ENCODE measurements around the gene NSMF. TPM values are rescaled to one million over a fixed set of nuclear protein-coding genes. Genes with fewer than 3 reads are reported as not detected.

Gene NSMF
- total and polyA plus RNA-seq, 2 of the 4 experiments (the other 2 are of a cell fraction): 7.7 to 40.9 TPM

GRCh38 chr9:137475666-137476065 is 16.5 kb upstream of the NSMF start:
- no peak overlapping the region for H4K91ac ChIP-seq (ENCODE audit: insufficient read depth, low read depth, low read length)
- ChIA-PET POLR2A (ENCODE audit: unreplicated experiment) (no interaction called here), CTCF (no interaction called here)
- H3K79me1 ChIP-seq (ENCODE audit: low read depth in 1 of 2, low read length in 2 of 2): no peaks in the 10 kb centered on the region
- no peak overlapping the region for H4K5ac ChIP-seq (ENCODE audit: low read depth, low read length)
- H3K9me1 ChIP-seq (ENCODE audit: insufficient read depth, low read length): no peaks in the 10 kb centered on the region
- H2BK5ac ChIP-seq (ENCODE audit: low read depth, low read length, poor library complexity, severe bottlenecking): no peak overlapping the region
- no peak overlapping the region for H3K23ac ChIP-seq (ENCODE audit: low read depth, low read length)
- BruUV-seq (replicated peaks): no TSS peak
- H3K18ac ChIP-seq (ENCODE audit: low read depth, low read length): no peak overlapping the region
- H3K27me3 ChIP-seq (ENCODE audit: control insufficient read depth, insufficient read depth, low read length): peaks cover 17% of the 10 kb centered on the region
- no peak overlapping the region for H3K4me3 ChIP-seq (ENCODE audit: insufficient read depth, low read depth, low read length)
- H2BK120ac ChIP-seq (ENCODE audit: low read depth, low read length): no peak overlapping the region
- H2BK20ac ChIP-seq (ENCODE audit: low read depth, low read length): no peak overlapping the region
- H3K4me1 ChIP-seq (ENCODE audit: control insufficient read depth, insufficient read depth, low read length): peaks cover 2% of the 10 kb centered on the region; the same call in 1 of the 2 replicates
- no peak overlapping the region for H2AK9ac ChIP-seq (replicated peaks; ENCODE audit: low read depth, low read length, poor library complexity)
- no peak overlapping the region for H2AK5ac ChIP-seq (ENCODE audit: low read depth, low read length)
- H4K20me1 ChIP-seq (ENCODE audit: insufficient read depth, low read length): no peaks in the 10 kb centered on the region
- no peak overlapping the region for H3K14ac ChIP-seq (replicated peaks; ENCODE audit: low read depth, low read length)
- no peak overlapping the region for H4K8ac ChIP-seq (ENCODE audit: low read depth in 2 of 2, low read length in 2 of 2)
- dilution Hi-C loops (cut with HindIII; ENCODE audit: low sequenced_read_pairs, unreplicated experiment): no loop called here
- H3K56ac ChIP-seq (ENCODE audit: extremely low read depth, insufficient read depth, low read length): no peak overlapping the region
- H3K4me2 ChIP-seq (ENCODE audit: low read depth, low read length): no peak overlapping the region
- no peak overlapping the region for H2AFZ ChIP-seq (replicated peaks; ENCODE audit: low read length, poor library complexity)
- WGBS, 2 experiments (ENCODE audit: extremely low coverage in 2 of 2, insufficient read length in 1 of 2): no CpG with 5 or more reads among the region's 3 CpGs
- in situ Hi-C loops (cut with MboI; ENCODE audit: low sequenced_read_pairs): no loop called here
- no peaks in the 10 kb centered on the region for H3K36me3 ChIP-seq (ENCODE audit: control insufficient read depth, insufficient read depth, low read length)
- H3K27ac ChIP-seq (ENCODE audit: insufficient read depth, low read length): no peak overlapping the region
- ATAC-seq (ENCODE audit: low read depth) (no peak), DNase-seq (no peak)
- H3K9me3 ChIP-seq (ENCODE audit: control insufficient read depth, insufficient read depth, low read length): peaks cover 16% of the 10 kb centered on the region
- H3K4ac ChIP-seq (ENCODE audit: low read depth, low read length): no peak overlapping the region
- intact Hi-C loops (cut with micrococcal nuclease): no loop called here
- TF ChIP-seq MAZ (IDR thresholded peaks at IDR 0.05; ENCODE audit: borderline replicate concordance, low read depth, low read length) (no peak), FOS (IDR thresholded peaks at IDR 0.05; ENCODE audit: low read depth, low read length) (no peak), SMC3 (IDR thresholded peaks at IDR 0.05; ENCODE audit: low read depth, low read length) (no peak), RFX5 (IDR thresholded peaks at IDR 0.05; ENCODE audit: low read depth, low read length) (no peak), NFE2L2 (IDR thresholded peaks at IDR 0.05; ENCODE audit: low read depth, low read length) (no peak), RAD21 (IDR thresholded peaks at IDR 0.05; ENCODE audit: low read length) (no peak), CHD1 (IDR thresholded peaks at IDR 0.05; ENCODE audit: low read depth, low read length) (no peak), RCOR1 (IDR thresholded peaks at IDR 0.05; ENCODE audit: insufficient replicate concordance, low read length) (no peak), MAFK (IDR thresholded peaks at IDR 0.05; ENCODE audit: low read depth, low read length) (no peak), MXI1 (IDR thresholded peaks at IDR 0.05; ENCODE audit: borderline replicate concordance, low read depth, low read length) (no peak), POLR2A (IDR thresholded peaks at IDR 0.05; ENCODE audit: low read depth, low read length) (no peak), CEBPB (IDR thresholded peaks at IDR 0.05; ENCODE audit: low read depth, low read length) (no peak), BHLHE40 (IDR thresholded peaks at IDR 0.05; ENCODE audit: low read depth, low read length) (no peak)
- TF ChIP-seq, protein P1, sequence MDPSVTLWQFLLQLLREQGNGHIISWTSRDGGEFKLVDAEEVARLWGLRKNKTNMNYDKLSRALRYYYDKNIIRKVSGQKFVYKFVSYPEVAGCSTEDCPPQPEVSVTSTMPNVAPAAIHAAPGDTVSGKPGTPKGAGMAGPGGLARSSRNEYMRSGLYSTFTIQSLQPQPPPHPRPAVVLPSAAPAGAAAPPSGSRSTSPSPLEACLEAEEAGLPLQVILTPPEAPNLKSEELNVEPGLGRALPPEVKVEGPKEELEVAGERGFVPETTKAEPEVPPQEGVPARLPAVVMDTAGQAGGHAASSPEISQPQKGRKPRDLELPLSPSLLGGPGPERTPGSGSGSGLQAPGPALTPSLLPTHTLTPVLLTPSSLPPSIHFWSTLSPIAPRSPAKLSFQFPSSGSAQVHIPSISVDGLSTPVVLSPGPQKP (IDR thresholded peaks at IDR 0.05; ENCODE audit: borderline replicate concordance, low read depth, low read length): no peak
- TF ChIP-seq, protein P2, sequence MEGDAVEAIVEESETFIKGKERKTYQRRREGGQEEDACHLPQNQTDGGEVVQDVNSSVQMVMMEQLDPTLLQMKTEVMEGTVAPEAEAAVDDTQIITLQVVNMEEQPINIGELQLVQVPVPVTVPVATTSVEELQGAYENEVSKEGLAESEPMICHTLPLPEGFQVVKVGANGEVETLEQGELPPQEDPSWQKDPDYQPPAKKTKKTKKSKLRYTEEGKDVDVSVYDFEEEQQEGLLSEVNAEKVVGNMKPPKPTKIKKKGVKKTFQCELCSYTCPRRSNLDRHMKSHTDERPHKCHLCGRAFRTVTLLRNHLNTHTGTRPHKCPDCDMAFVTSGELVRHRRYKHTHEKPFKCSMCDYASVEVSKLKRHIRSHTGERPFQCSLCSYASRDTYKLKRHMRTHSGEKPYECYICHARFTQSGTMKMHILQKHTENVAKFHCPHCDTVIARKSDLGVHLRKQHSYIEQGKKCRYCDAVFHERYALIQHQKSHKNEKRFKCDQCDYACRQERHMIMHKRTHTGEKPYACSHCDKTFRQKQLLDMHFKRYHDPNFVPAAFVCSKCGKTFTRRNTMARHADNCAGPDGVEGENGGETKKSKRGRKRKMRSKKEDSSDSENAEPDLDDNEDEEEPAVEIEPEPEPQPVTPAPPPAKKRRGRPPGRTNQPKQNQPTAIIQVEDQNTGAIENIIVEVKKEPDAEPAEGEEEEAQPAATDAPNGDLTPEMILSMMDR (conservative IDR thresholded peaks at IDR 0.05; ENCODE audit: low read depth, low read length): no peak
- TF ChIP-seq, protein P3, sequence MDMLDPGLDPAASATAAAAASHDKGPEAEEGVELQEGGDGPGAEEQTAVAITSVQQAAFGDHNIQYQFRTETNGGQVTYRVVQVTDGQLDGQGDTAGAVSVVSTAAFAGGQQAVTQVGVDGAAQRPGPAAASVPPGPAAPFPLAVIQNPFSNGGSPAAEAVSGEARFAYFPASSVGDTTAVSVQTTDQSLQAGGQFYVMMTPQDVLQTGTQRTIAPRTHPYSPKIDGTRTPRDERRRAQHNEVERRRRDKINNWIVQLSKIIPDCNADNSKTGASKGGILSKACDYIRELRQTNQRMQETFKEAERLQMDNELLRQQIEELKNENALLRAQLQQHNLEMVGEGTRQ (IDR thresholded peaks at IDR 0.05; ENCODE audit: low read depth, low read length): no peak
- H2BK15ac ChIP-seq (ENCODE audit: low read depth, low read length): no peak overlapping the region
- no peak overlapping the region for H3K9ac ChIP-seq (ENCODE audit: low read depth, low read length)

All from IMR-90 (cell line).